GM21390 (cell line): ENCODE measurements around the gene TLE3.

ENCODE experiments used
- ATAC-seq: cut with Tn5 transposase; IDR thresholded peaks from one replicate; pipeline ENCODE4 v1.9.1; 2021; ENCODE audit not compliant: unreplicated experiment

Gene TLE3

GRCh38 chr15:70012895-70013294 is 84.8 kb downstream of the TLE3 start:
- no peak for ATAC-seq

- ATAC-seq: no peak
Observed at GRCh38 chr15:70008697-70009290, 88.9 kb downstream of the TLE3 start.

GRCh38 chr15:70006259-70007147 is 91.2 kb downstream of the TLE3 start:
- ATAC-seq: no peak

- no peak for ATAC-seq
Observed at GRCh38 chr15:70004826-70005225, 92.9 kb downstream of the TLE3 start.

DNA sequence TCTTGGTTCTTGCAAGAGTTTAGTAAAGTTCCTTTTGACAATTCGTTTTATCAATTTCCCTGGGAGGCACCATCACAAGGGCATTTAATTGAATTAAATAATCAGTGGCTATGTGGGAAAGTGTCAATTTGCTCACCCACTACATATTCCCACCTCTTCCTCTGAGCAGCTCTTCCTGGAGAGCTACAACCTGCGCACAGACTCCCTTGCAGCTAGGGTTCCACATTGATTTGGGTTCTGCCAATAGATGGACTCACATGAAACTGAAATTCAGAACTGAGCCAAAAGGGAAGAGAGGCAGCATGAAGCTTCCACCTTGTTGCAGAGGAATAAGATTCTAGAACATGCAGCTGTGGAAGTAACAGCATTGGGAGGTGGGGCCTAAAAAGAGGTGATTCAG is 94.8 kb downstream of the TLE3 start:
- ATAC-seq: no peak

DNA sequence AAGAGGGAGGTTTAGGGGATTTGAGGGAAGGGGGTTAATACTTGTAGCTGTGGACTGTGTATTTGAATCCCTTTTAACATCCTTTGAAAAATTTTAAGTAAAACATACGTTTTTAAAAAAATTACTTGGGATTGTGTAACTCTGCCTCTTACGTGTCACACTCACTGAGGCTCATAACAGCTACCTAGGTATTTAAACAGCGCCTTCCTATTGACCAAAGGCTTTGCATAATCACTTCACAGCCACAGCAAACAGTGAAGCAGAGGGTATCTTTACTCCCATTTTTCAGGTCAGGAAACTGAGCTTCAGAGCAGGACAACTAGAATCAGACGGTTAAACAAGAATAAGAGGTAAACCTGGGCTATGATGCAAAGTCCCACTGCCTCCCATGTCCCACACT is 95.9 kb downstream of the TLE3 start:
- no peak for ATAC-seq

GRCh38 chr15:69999392-70000085 is 98.2 kb downstream of the TLE3 start:
- ATAC-seq: no peak

DNA sequence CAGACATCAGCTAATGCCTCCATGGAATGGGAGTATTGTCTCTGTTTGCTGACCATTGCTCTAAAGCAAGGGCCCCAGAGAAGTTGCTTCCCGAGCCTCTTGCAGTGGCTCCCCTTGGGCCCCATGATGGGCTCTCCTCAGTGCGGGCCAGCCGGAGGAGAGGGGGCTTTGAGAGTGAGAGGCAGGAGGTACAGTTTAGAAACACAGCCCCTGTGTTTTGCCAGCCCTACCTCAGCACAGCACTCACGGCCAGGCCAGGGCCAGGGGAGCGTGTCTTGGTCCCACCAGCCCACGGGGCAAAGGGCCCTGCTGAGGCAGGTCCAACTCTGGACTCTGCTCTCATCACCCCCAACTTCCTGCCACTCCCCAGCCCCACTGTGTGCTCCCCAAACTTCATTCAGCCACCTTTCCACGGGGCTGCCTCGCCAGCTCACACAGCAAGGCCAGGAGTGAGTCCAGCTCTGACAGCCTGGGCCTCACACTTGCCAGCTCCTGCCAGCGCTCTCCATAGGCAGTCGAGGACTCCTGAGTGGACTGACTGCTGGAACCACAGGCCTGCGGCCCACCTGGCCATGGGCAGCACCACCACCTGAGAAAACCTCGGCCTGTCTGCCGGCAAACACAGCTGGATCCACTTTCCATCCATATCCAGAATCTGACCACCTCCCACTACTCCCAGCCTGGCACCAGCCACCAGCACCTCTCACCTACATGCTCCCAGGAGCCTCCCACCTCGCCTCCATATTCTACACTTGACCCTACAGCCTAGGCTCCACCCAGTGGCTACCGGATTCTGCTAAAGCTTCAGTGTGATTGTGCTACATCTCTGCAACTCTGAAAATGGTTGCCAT is 99.0 kb downstream of the TLE3 start:
- ATAC-seq: no peak

DNA sequence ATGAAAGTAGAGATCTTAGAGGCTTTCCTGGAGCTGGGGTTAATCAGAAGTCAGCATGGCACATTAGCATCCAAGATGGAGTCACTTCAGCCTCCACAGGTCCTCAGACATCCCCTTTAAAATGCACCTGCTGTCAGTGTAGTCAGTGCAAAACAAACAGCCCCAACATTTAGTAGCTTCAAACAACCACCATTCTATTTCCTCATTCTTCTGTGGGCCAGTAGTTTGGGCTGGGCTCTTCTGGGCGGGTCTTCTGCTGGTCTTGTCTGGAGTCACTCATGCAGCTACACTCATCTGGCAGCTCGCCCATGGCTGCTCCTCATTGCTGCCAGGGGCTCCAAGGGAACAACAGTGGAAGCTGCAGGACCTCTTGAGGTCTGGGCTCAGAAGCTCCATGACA is 99.9 kb downstream of the TLE3 start:
- no peak for ATAC-seq
